ENCODE results near the gene OR6S1. TPM values are rescaled to one million over a fixed set of nuclear protein-coding genes. Genes with fewer than 3 reads are reported as not detected.
A peak's percentile ranks its signal among the peaks of the same experiment; 100 is the strongest.

OR6S1 gene
- polyA plus RNA-seq, 1 of the 3 experiments (the other 2 are of a cell fraction) = not detected

DNA sequence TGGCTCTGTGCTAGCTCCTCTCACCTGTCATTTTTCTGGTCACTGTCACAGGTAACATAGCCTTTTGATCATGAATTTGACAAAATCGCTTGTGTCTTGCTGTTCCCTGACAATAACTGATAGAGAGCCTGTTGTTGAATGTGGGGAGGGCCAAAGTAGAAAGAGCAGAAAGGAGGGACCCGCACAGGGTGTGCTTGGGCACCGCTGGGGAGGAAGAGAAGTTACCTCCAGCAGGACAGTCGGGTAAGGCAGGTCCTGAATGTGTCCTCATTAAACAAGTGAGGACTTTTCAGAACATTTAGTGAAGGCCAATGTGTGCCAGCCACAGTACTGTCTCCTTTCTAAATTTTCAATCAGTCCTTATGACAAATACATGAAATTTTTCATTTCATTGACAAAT is 50.3 kb downstream of the OR6S1 start, which contains the start of gene RNASE12:
Gene RNASE12, minus strand, starts transcription at position 142 of the 400 bp plus-strand sequence. CDS start 653 bp downstream, outside the sequence.
- Histone ChIP-seq H4K20me1 (ENCODE audit: insufficient read depth) (no peaks in the 10 kb centered on the region), H3K27me3 (ENCODE audit: insufficient read depth) (peaks cover 67% of the 10 kb centered on the region), H3F3A (replicated peaks; ENCODE audit: insufficient read depth) (no peaks in the 10 kb centered on the region), H3K36me3 (replicated peaks in 1 of 2; ENCODE audit: control insufficient read depth in 1 of 2, insufficient read depth in 2 of 2, low read length in 1 of 2) (no peaks in the 10 kb centered on the region), H3K9me2 (no peaks in the 10 kb centered on the region), H3K4me2 (peak within 1 kb of the TSS; percentile 62), H3K27ac (ENCODE audit: low read depth in 2 of 2, low read length in 1 of 2) (no peak within 1 kb of the TSS), H2AFZ (ENCODE audit: low read depth) (no peak within 1 kb of the TSS), H3K9ac (no peak within 1 kb of the TSS), H3K4me3 (ENCODE audit: low read depth in 2 of 2, low read length in 1 of 2) (peak within 1 kb of the TSS in 1 of 2 experiments; percentile 9; a peak in 1 of 4 replicates), H3K4me1 (ENCODE audit: control insufficient read depth in 1 of 2, insufficient read depth in 2 of 2, low read depth in 1 of 2, low read length in 1 of 2) (no peaks in the 10 kb centered on the region), H3K79me2 (ENCODE audit: insufficient read depth) (no peaks in the 10 kb centered on the region), H3K9me3 (no peaks in the 10 kb centered on the region)
- ChIA-PET POLR2A (no interaction called here), CTCF (no interaction called here)
- WGBS (ENCODE audit: low lambda C conversion rate) = 15% methylated on average over 4 of the region's 4 CpGs
- no peak for TF ChIP-seq NRF1 (IDR thresholded peaks at IDR 0.05; ENCODE audit: low read depth, low read length)
- TF ChIP-seq, protein P1, sequence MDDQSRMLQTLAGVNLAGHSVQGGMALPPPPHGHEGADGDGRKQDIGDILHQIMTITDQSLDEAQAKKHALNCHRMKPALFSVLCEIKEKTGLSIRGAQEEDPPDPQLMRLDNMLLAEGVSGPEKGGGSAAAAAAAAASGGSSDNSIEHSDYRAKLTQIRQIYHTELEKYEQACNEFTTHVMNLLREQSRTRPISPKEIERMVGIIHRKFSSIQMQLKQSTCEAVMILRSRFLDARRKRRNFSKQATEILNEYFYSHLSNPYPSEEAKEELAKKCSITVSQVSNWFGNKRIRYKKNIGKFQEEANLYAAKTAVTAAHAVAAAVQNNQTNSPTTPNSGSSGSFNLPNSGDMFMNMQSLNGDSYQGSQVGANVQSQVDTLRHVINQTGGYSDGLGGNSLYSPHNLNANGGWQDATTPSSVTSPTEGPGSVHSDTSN (IDR thresholded peaks at IDR 0.05) = no peak
- no peak for TF ChIP-seq FOXJ3 (CRISPR knock-in tag; IDR thresholded peaks at IDR 0.05)
- TF ChIP-seq, protein P2, sequence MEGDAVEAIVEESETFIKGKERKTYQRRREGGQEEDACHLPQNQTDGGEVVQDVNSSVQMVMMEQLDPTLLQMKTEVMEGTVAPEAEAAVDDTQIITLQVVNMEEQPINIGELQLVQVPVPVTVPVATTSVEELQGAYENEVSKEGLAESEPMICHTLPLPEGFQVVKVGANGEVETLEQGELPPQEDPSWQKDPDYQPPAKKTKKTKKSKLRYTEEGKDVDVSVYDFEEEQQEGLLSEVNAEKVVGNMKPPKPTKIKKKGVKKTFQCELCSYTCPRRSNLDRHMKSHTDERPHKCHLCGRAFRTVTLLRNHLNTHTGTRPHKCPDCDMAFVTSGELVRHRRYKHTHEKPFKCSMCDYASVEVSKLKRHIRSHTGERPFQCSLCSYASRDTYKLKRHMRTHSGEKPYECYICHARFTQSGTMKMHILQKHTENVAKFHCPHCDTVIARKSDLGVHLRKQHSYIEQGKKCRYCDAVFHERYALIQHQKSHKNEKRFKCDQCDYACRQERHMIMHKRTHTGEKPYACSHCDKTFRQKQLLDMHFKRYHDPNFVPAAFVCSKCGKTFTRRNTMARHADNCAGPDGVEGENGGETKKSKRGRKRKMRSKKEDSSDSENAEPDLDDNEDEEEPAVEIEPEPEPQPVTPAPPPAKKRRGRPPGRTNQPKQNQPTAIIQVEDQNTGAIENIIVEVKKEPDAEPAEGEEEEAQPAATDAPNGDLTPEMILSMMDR (IDR thresholded peaks at IDR 0.05) = no peak
- TF ChIP-seq TAF1 (IDR thresholded peaks at IDR 0.05; ENCODE audit: borderline replicate concordance, low read depth, low read length) = no peak
- no peak for TF ChIP-seq TCF12 (IDR thresholded peaks at IDR 0.05)
- TF ChIP-seq RAD21 (IDR thresholded peaks at IDR 0.05; ENCODE audit: low read length) = no peak
- TF ChIP-seq JUND (IDR thresholded peaks at IDR 0.05) = no peak
- TF ChIP-seq, protein P3, sequence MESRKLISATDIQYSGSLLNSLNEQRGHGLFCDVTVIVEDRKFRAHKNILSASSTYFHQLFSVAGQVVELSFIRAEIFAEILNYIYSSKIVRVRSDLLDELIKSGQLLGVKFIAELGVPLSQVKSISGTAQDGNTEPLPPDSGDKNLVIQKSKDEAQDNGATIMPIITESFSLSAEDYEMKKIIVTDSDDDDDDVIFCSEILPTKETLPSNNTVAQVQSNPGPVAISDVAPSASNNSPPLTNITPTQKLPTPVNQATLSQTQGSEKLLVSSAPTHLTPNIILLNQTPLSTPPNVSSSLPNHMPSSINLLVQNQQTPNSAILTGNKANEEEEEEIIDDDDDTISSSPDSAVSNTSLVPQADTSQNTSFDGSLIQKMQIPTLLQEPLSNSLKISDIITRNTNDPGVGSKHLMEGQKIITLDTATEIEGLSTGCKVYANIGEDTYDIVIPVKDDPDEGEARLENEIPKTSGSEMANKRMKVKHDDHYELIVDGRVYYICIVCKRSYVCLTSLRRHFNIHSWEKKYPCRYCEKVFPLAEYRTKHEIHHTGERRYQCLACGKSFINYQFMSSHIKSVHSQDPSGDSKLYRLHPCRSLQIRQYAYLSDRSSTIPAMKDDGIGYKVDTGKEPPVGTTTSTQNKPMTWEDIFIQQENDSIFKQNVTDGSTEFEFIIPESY (IDR thresholded peaks at IDR 0.05; ENCODE audit: borderline replicate concordance, low read depth) = no peak
- no peak for TF ChIP-seq SIN3A (IDR thresholded peaks at IDR 0.05; ENCODE audit: borderline replicate concordance, low read depth, low read length)
- TF ChIP-seq, protein P4, sequence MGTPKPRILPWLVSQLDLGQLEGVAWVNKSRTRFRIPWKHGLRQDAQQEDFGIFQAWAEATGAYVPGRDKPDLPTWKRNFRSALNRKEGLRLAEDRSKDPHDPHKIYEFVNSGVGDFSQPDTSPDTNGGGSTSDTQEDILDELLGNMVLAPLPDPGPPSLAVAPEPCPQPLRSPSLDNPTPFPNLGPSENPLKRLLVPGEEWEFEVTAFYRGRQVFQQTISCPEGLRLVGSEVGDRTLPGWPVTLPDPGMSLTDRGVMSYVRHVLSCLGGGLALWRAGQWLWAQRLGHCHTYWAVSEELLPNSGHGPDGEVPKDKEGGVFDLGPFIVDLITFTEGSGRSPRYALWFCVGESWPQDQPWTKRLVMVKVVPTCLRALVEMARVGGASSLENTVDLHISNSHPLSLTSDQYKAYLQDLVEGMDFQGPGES (IDR thresholded peaks at IDR 0.05; ENCODE audit: low read depth, low read length) = no peak
- no peak for TF ChIP-seq RFX5 (IDR thresholded peaks at IDR 0.05; ENCODE audit: low read length)
- DNase-seq = no peak

Small RNA genes within 50 kb of the gene (small RNA-seq; reads per million reads assigned to genes)
- gene RF00019 = 0 reads per million in 7 experiments

Other genes starting within 250 kb of the OR6S1 start
- gene TEP1, start 228.2 kb downstream of the OR6S1 start, polyA plus RNA-seq (2012; rRNA removed) = 12.1 and 13.3 TPM in 2 replicates
- not detected in 2 replicates for gene KLHL33, start 205.5 kb downstream of the OR6S1 start, polyA plus RNA-seq (2012; rRNA removed)
- gene OSGEP, start 186.9 kb downstream of the OR6S1 start, polyA plus RNA-seq (2012; rRNA removed) = 32.9 and 38.7 TPM in 2 replicates
- 279 and 291 TPM in 2 replicates for gene APEX1, start 186.5 kb downstream of the OR6S1 start, polyA plus RNA-seq (2012; rRNA removed)
- 30.7 and 38.9 TPM in 2 replicates for gene PIP4P1, start 180.3 kb downstream of the OR6S1 start, polyA plus RNA-seq (2012; rRNA removed)
- gene PNP, start 172.3 kb downstream of the OR6S1 start, polyA plus RNA-seq (2012; rRNA removed) = 29.8 and 38.2 TPM in 2 replicates
- not detected in 2 replicates for gene RNASE10, start 136.2 kb downstream of the OR6S1 start, polyA plus RNA-seq (2012; rRNA removed)
- not detected in 2 replicates for gene RNASE9, start 80.6 kb downstream of the OR6S1 start, polyA plus RNA-seq (2012; rRNA removed)
- gene RNASE11, start 53.7 kb downstream of the OR6S1 start, polyA plus RNA-seq (2012; rRNA removed) = not detected in 2 replicates
- not detected in 2 replicates for gene RNASE12, start 50.3 kb downstream of the OR6S1 start, polyA plus RNA-seq (2012; rRNA removed)
- gene RNASE4, start 42.9 kb upstream of the OR6S1 start, polyA plus RNA-seq (2012; rRNA removed) = 11.6 and 12.4 TPM in 2 replicates
- 3.6 and 3.9 TPM in 2 replicates for gene ANG, start 47.1 kb upstream of the OR6S1 start, polyA plus RNA-seq (2012; rRNA removed)
- not detected in 2 replicates for gene EDDM3A, start 104.2 kb upstream of the OR6S1 start, polyA plus RNA-seq (2012; rRNA removed)
- gene EDDM3B, start 126.7 kb upstream of the OR6S1 start, polyA plus RNA-seq (2012; rRNA removed) = not detected in 2 replicates
- not detected in 2 replicates for gene RNASE6, start 139.6 kb upstream of the OR6S1 start, polyA plus RNA-seq (2012; rRNA removed)
- not detected in 2 replicates for gene RNASE1, start 161.2 kb upstream of the OR6S1 start, polyA plus RNA-seq (2012; rRNA removed)
- not detected in 2 replicates for gene RNASE3, start 249.7 kb upstream of the OR6S1 start, polyA plus RNA-seq (2012; rRNA removed)